ENCODE data around the gene GPR15LG.

DNA sequence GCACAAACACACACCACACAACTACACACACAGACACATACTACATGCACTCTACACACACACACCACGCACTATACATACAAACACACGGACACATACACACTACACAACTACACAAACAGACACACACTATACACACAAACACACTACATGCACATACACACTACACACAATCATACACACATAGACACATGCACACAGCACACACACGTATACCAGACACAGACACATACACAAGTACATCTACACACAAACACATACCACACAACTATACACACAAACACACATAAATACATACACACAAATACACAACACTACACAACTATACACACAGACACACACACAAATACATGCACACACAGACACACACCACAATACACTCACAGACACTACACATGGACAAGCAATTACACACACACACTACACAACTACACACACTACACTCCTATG lies 4.6 kb downstream of the GPR15LG start:
- TF ChIP-seq POLR2A (IDR thresholded peaks at IDR 0.05; ENCODE audit: low read depth, low read length), result no peak
- TF ChIP-seq, protein P1, sequence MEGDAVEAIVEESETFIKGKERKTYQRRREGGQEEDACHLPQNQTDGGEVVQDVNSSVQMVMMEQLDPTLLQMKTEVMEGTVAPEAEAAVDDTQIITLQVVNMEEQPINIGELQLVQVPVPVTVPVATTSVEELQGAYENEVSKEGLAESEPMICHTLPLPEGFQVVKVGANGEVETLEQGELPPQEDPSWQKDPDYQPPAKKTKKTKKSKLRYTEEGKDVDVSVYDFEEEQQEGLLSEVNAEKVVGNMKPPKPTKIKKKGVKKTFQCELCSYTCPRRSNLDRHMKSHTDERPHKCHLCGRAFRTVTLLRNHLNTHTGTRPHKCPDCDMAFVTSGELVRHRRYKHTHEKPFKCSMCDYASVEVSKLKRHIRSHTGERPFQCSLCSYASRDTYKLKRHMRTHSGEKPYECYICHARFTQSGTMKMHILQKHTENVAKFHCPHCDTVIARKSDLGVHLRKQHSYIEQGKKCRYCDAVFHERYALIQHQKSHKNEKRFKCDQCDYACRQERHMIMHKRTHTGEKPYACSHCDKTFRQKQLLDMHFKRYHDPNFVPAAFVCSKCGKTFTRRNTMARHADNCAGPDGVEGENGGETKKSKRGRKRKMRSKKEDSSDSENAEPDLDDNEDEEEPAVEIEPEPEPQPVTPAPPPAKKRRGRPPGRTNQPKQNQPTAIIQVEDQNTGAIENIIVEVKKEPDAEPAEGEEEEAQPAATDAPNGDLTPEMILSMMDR (IDR thresholded peaks at IDR 0.05; ENCODE audit: extremely low read depth in 1 of 2, insufficient read depth in 1 of 2, low read depth in 1 of 2, low read length in 2 of 2), result no peak
- TF ChIP-seq FOS (IDR thresholded peaks at IDR 0.05; ENCODE audit: borderline replicate concordance, insufficient read depth, low read length), result no peak
- TF ChIP-seq POLR2AphosphoS5 (IDR thresholded peaks at IDR 0.05; ENCODE audit: insufficient read depth, low read depth, low read length), result no peak
- TF ChIP-seq GATA2 (IDR thresholded peaks at IDR 0.05; ENCODE audit: insufficient read depth, insufficient read length, low read depth, low read length), result no peak
- TF ChIP-seq, protein P2, sequence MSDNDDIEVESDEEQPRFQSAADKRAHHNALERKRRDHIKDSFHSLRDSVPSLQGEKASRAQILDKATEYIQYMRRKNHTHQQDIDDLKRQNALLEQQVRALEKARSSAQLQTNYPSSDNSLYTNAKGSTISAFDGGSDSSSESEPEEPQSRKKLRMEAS (IDR thresholded peaks at IDR 0.05; ENCODE audit: insufficient read depth, insufficient read length), result no peak
- no peak for TF ChIP-seq EZH2 (IDR thresholded peaks at IDR 0.05; ENCODE audit: borderline replicate concordance, low read depth, low read length, severe bottlenecking)
- TF ChIP-seq JUN (IDR thresholded peaks at IDR 0.05; ENCODE audit: borderline replicate concordance, insufficient read depth, insufficient read length, low read depth), result no peak
- no peak for TF ChIP-seq MYC (IDR thresholded peaks at IDR 0.05; ENCODE audit: low read depth, low read length)

Measured in endothelial cell of umbilical vein (primary cell).